Neural crest cell (in vitro differentiated cells): ENCODE measurements around the gene PHF14. TPM values are rescaled to one million over a fixed set of nuclear protein-coding genes. Genes with fewer than 3 reads are reported as not detected.
A peak's percentile ranks its signal among the peaks of the same experiment; 100 is the strongest.

ENCODE experiments used
- DNase-seq: peaks from one replicate; pipeline ENCODE4 v3.0.0; 2021; ENCODE audit warnings: low read depth, mixed read lengths, low spot score
- H3K27ac Mint-ChIP-seq: one replicate; pipeline ENCODE4 v1.8.0; 2021; ENCODE audit warnings: mild to moderate bottlenecking, mixed read lengths; ENCODE audit not compliant: unreplicated experiment
- H3K27me3 Mint-ChIP-seq: 2 replicates; pipeline ENCODE4 v1.8.0; 2021; ENCODE audit warnings: low read depth, mild to moderate bottlenecking, mixed read lengths
- H3K36me3 Mint-ChIP-seq: 2 replicates; pipeline ENCODE4 v1.8.0; 2021; ENCODE audit warnings: low read depth, mild to moderate bottlenecking, mixed read lengths
- H3K4me1 Mint-ChIP-seq: 2 replicates; pipeline ENCODE4 v1.8.0; 2021; ENCODE audit warnings: mixed read lengths
- H3K4me3 Mint-ChIP-seq: one replicate; pipeline ENCODE4 v1.8.0; 2021; ENCODE audit warnings: mild to moderate bottlenecking, mixed read lengths
- H3K9me3 Mint-ChIP-seq: 2 replicates; pipeline ENCODE4 v1.8.0; 2021; ENCODE audit warnings: mixed read lengths
- CTCF ChIP-seq: fragments of 200-600 bp; sonication (generic); conservative IDR thresholded peaks from 2 replicates; pipeline ENCODE4 v1.5.0; 2021; ENCODE audit warnings: antibody characterized with exemption, mild to moderate bottlenecking
- total RNA-seq: library from RNA; stranded (reverse); gene quantifications from 2 replicates; pipeline ENCODE4 v1.2.1, GENCODE V29; 2021

Gene PHF14
- total RNA-seq, 1 donor from 2014 or later, result 75.9 TPM

GRCh38 chr7:10998996-10999757, 25.5 kb downstream of the PHF14 start:
- Mint-ChIP-seq H3K27me3 (no peaks in the 10 kb centered on the region), H3K9me3 (peaks cover 8% of the 10 kb centered on the region), H3K27ac (peak overlapping the region; percentile 36), H3K4me3 (no peak overlapping the region), H3K4me1 (peaks cover 17% of the 10 kb centered on the region), H3K36me3 (peaks cover 47% of the 10 kb centered on the region)
- no peak for TF ChIP-seq CTCF
- no peak for DNase-seq

- H3K36me3 Mint-ChIP-seq, result peaks cover 24% of the 10 kb centered on the region
- H3K9me3 Mint-ChIP-seq, result no peaks in the 10 kb centered on the region
- no peaks in the 10 kb centered on the region for H3K4me1 Mint-ChIP-seq
- H3K27ac Mint-ChIP-seq, result no peak overlapping the region
- no peaks in the 10 kb centered on the region for H3K27me3 Mint-ChIP-seq
- H3K4me3 Mint-ChIP-seq, result no peak overlapping the region
- DNase-seq, result no peak
- TF ChIP-seq CTCF, result no peak
These were observed 31.5 kb downstream of the PHF14 start for GRCh38 chr7:11005202-11005601.

GRCh38 chr7:11006291-11006690, 32.6 kb downstream of the PHF14 start:
- no peak for DNase-seq
- Mint-ChIP-seq H3K4me1 (no peaks in the 10 kb centered on the region), H3K9me3 (no peaks in the 10 kb centered on the region), H3K4me3 (no peak overlapping the region), H3K27me3 (no peaks in the 10 kb centered on the region), H3K36me3 (peaks cover 22% of the 10 kb centered on the region), H3K27ac (peak overlapping the region; percentile 14)
- no peak for TF ChIP-seq CTCF

- Mint-ChIP-seq H3K27ac (no peak overlapping the region), H3K4me3 (no peak overlapping the region), H3K27me3 (no peaks in the 10 kb centered on the region), H3K4me1 (no peaks in the 10 kb centered on the region), H3K9me3 (no peaks in the 10 kb centered on the region), H3K36me3 (peaks cover 18% of the 10 kb centered on the region)
- TF ChIP-seq CTCF, result no peak
- no peak for DNase-seq
These were observed 36.0 kb downstream of the PHF14 start for GRCh38 chr7:11009631-11010030.

- TF ChIP-seq CTCF, result no peak
- Mint-ChIP-seq H3K36me3 (peaks cover 42% of the 10 kb centered on the region), H3K4me3 (no peak overlapping the region), H3K4me1 (no peaks in the 10 kb centered on the region), H3K9me3 (peaks cover 7% of the 10 kb centered on the region), H3K27me3 (no peaks in the 10 kb centered on the region), H3K27ac (no peak overlapping the region)
- DNase-seq, result no peak
These were observed 47.8 kb downstream of the PHF14 start for GRCh38 chr7:11021468-11021867.
